ENCODE data around the gene HYOU1. TPM values are rescaled to one million over a fixed set of nuclear protein-coding genes. Genes with fewer than 3 reads are reported as not detected.

The HYOU1 gene
- total RNA-seq, 1 donor from 2014 or later: 150 TPM

DNA sequence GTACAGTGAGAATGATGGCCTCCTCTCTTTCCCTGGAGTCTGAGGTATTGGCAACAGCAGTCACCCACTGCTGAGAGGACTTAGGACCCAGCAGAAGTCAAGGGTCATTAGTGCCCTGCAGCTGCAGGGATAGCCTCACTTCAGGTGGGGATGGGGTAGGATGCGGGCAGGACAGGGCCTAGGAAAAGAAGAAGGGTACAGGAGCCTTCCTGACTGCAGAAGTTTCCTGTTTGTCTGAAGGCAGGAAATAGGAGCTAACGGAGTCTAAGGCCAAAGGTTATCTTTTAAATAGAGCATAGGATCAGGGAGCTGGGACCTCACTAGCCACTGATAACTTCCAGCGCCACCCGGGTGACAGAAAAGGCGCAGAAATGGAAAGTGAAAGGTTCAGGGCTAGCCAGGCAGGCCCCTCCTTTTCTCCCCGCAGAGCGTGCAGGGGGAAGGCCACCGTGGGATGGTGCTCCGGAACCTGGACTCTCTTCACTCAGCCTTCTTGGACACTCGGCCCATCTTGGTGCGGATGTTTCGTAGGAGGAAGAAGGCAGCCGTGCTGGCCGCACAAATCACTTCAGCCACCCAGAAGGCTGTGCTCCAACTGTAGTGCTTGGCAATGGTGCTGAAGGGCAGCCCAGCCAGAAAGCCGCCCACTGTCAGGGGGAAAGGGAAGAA lies 32.4 kb downstream of the HYOU1 start:
- DNase-seq (ENCODE audit: low read depth in 2 of 2): peak; percentile 12 to 50

DNA sequence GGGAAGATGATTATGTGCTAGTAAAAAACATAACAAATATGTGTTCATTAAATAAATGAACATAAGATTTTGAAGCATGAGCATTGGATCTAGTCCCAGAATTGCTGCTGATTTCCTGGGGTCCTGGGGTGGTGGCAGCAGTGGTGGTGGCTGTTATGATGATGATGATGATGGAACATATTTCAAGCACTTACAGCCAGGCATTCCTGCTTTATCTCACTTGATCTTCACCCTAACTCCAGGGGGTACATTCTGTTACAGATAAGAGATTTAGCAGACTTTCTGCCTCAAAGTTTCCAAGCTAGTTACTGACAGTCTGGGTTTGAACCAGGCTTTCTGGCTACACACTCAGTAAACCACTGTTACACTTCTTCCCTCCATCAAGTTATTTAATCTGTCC lies 33.3 kb downstream of the HYOU1 start:
- no peak for DNase-seq (ENCODE audit: low read depth in 2 of 2)

DNA sequence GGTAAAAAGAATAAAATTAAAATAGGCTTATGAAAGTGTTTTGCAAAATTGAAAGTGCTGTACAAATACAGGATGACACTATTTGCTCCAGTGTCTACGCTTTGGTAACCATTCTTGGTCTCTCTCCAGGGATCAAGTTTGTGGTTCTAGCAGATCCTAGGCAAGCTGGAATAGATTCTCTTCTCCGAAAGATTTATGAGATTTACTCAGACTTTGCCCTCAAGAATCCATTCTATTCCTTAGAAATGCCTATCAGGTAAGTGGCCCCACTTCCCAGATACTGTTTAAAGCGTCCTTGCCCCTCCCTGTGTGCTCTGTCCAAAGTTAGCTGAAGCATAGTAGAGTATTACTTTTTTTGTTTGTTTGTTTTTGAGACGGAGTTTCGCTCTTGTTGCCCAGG lies 35.4 kb downstream of the HYOU1 start:
- DNase-seq (ENCODE audit: low read depth in 2 of 2): no peak

DNA sequence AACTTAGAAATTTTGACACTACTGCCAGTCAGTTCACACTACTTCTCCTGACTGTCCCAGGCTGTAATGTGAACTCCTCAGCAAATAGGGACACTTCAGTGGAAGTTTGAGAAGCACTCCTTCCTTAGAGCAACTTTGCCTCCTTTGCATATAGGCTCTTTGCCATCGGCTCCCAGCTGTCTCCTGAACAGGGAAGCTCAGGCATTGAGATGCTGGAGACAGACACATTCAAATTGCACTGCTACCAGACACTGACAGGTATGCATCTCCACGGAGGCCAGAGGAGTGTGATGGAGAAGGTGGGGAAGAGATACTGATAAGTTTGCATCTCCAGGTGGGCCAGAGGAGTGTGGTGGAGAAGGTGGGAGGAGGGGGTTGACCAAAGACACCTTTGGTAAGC lies 37.0 kb downstream of the HYOU1 start:
- no peak for DNase-seq (ENCODE audit: low read depth in 2 of 2)

DNA sequence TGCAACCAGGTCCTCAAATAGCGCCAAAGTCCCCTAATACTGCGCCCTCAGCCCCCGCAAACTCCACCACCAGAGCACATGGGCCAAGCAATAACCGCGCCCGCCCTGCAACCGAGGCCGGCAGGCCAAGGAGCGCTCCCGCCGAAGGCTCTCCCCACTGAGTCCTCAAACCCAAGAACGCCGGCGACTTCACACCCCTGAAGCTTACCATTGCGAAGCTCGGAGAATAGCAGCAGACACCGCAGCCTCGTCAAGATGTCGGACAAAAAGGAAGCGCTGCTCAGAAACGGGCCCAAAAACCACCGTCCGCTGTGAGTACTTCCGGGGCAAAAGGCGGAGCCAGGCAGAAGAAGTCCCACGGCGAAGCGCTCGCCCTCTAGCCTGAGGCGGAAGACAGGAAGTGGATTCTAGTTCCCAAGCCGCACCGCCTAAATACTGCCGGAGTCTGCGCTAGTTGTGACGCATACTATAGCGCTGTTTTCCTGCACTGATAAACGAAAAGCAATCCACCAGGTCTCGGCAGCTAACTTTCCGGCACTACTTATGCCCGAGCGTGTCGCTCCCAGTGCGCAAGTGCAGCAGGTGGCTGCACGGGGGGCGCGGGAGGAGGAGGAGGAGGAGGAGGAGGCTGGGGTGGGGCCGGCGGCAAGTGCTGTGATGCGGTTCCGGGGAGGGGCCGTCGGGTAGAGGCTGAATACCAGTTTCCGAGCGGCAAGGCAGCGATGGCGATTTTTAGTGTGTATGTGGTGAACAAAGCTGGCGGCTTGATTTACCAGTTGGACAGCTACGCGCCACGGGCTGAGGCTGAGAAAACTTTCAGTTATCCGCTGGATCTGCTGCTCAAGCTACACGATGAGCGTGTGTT lies 38.7 kb downstream of the HYOU1 start, which contains the start of the genes RPS25 and TRAPPC4:
Gene RPS25, minus strand, starts transcription at position 270 of the 865 bp plus-strand sequence. Its CDS starts 59 bp downstream, at position 211.
Gene TRAPPC4, plus strand, starts transcription at position 693 of the 865 bp plus-strand sequence. Its CDS starts 30 bp downstream, at position 723.
- DNase-seq (ENCODE audit: low read depth in 2 of 2): peak; percentile 96 to 97

DNA sequence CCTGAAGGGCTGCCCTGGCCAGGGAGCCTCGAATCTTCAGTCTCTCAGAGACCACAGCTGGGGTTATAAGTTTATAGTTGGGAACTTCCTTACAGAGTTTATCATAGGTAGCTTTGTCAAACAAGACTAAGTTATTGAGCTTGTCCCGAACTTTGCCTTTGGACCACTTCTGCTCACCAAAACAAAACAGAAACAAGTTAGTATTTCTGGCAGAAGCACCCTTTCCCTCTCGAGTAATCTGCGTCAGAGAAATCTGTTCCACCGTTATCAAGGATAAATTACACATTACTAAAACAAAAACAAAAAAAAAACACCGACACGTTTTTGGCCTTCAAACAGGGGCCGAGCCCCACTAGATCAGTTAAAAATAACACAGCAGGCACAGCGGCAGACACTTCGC lies 39.6 kb downstream of the HYOU1 start:
- DNase-seq (ENCODE audit: low read depth in 2 of 2): peak; percentile 17 to 19

DNA sequence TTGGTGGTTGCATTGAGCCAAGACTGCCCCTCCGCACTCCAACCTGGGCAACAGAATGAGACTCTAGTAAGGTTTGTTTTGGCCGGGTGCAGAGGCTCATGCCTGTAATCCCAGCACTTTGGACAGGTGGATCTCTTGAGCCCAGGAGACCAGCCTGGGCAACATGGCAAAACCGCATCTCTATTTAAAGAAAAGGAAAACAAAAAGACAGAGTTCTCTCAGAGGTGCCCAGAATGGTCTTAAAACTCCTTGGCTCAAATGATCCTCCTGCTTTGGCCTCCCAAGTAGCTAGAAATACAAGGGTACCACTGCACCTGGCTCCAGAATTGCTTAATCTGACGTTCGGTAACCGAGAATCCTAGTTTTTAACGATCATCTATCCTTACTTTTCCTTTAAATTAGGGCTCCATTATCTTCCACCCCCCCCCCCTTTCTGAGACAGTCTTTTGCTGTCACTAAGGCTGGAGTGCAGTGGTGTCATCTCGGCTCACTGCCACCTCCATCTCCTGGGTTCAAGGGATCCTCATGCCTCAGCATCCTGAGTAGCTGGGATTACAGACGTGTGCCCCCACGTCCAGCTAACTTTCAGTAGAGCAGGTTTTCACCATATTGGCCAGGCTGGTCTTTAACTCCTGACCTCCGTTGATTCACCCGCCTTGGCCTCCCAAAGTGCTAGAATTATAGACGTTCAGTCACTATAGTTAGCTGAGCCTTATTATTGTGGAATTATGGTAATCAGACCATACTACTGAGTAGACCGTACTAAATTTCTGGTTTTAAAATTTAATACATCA lies 40.6 kb downstream of the HYOU1 start:
- no peak for DNase-seq (ENCODE audit: low read depth in 2 of 2)

DNA sequence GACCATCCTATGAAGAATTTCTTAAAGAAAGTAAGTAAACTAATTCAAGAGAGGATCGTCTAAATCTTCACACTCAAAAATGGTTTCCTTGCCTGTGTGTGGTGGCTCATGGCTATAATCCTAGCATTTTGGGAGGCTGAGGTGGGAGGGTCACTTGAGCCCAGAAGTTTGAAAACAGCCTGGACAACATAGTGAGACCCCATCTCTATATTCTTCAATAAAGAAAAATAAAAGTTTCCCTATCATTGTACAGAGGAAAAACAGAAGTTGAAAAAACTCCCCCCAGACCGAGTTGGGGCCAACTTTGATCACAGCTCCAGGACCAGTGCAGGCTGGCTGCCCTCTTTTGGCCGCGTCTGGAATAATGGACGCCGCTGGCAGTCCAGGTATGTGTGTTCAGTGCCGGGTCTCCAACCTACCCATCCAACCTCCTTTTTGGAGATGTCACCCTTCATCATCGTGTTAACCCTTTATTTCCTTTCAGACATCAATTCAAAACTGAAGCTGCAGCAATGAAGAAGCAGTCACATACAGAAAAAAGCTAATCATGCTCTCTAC lies 41.9 kb downstream of the HYOU1 start:
- DNase-seq (ENCODE audit: low read depth in 2 of 2): peak in 1 of 2 donors; percentile 25

DNA sequence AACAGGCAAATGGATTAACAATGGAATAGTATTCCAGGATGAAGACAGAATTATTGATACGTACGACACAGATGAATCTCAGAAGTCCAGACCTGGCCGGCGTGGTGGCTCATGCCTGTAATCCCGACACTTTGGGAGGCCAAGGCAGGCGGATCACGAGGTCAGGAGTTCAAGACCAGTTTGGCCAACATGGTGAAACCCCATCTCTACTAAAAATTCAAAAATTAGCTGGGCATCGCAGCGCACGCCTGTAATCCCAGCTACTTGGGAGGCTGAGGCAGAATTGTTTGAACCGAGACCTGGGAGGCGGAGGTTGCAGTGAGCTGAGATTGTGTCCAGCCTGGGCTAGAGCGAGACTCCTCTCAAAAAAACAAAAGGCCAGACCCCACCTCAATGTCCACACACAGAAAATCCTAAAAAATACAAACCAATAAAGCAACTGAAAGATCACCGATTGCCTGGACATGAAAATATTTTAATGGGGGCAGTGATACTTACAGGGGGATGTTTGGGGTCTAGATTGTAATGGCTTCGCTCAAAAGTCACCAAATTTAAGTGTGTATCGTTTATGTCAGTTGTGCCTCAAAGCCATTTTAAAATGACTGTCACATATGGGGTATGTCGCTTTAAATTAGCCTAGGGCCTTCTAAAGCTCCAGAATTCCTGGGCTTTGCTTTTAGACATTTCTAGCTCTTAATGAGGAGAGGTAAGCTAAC lies 42.6 kb downstream of the HYOU1 start:
- DNase-seq (ENCODE audit: low read depth in 2 of 2): no peak

DNA sequence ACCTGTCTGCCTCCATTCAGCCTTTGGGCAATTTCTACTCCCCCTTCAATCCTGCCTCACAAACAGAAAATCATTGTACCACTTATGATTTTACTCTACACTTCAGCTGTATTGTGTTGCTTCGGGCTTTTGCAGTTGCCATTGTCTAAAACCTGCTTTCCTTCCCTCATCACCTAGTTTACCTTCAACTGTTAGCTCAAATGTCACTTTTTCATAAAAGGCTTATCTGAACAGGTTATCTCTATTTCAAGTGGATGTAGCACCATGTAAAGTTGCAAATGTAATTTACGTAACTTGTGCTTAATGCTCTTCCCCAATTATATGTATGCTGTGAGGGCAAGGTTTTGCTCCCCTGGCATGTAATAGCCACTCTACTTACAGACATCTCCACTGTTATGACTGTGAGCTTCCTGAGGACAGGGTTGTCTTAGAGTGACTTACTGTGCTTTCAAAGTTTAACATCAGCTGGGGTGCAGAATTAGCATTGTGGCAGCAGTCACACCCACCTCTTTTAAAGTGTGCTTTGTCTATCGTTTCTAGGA lies 44.3 kb downstream of the HYOU1 start:
- no peak for DNase-seq (ENCODE audit: low read depth in 2 of 2)

DNA sequence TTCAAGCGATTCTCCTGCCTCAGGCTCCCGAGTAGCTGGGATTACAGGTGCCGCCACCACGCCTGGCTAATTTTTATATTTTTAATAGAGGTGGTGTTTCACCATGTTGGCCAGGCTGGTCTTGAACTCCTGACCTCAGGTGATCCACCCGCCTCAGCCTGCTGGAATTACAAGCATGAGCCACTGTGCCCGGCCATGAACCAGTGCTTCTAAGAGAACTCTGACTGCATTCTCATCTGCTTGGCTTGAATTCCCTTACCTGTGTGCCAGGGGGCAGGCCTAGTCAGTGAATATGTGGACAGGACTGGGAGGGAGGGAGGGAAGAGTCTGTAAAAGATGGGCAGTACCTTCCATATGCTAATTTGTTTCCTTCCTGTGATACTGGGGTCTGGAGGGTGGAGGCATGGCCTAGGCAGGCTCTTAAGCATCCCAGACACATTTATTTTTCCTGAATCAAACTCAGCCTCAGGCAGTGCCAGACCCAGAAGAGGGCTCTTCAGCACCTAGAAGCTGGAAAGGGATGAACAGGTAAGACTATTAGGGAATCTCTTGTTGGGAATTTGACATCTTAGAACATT lies 45.4 kb downstream of the HYOU1 start:
- no peak for DNase-seq (ENCODE audit: low read depth in 2 of 2)

DNA sequence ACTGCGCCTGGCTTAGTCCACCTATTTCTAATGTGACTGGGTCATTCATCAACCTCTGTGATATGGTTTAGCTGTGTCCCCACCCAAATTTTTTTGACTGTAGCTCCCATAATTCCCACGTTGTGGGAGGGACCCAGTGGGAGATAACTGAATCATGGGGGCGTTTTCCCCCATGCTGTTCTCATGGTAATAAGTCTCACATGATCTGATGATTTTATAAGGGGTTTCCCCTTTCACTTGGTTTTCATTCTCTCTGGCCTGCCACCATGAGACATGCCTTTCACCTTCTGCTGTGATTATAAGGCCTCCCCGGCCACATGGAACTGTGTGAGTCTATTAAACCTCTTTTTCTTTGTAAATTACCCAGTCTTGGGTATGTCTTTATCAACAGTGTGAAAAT lies 50.3 kb downstream of the HYOU1 start:
- no peak for DNase-seq (ENCODE audit: low read depth in 2 of 2)

DNA sequence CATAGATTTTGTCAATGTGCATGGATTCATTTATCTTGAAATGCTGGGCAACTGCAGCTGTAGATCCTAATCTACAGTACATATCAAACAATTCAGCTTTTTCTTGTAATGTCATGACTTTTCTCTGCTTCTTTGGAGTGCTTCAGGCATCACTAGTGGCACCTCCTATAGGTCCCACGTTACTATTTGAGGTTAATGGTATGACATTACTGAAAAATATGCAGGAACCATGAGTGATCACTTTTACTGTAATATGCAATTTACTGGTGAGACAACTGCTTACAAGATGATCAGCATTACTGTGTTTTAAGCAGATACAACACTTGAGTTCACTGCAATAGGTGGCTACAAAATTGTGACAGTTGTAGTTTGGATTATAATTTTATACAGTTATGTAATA lies 56.1 kb downstream of the HYOU1 start:
- DNase-seq (ENCODE audit: low read depth in 2 of 2): no peak

DNA sequence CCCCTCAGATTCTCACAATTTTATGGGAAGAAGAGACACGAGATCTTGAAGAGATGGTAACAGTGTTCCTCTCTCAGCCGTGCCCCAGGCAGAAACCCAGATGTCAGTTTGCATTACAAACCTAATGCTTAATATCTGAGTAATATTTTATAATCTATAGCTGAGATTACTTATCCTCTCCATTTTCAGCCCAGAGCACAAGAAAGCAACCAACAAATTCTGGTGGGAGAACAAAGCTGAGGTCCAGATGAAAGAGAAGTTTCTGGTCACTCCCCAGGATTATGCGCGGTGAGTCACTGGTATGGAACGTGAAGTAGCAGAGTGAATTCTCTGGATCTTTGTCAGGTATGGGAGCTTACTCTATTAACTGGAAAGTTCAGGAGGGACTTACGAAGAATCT lies 58.2 kb downstream of the HYOU1 start:
- peak; percentile 33 to 55 for DNase-seq (ENCODE audit: low read depth in 2 of 2)

DNA sequence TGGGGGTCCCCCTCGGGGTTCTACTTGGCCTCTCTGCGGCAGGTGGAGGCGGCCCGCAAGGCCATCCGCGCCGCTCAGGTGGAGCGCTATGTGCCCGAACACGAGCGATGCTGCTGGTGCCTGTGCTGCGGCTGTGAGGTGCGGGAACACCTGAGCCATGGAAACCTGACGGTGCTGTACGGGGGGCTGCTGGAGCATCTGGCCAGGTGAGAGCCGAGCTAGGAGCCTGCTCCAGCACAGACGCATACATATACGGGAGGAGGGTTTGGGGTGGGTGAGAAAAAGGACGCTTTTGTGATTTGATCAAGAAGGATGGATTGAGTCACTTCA lies 58.7 kb downstream of the HYOU1 start:
- peak in 1 of 2 donors; percentile 28 for DNase-seq (ENCODE audit: low read depth in 2 of 2)

DNA sequence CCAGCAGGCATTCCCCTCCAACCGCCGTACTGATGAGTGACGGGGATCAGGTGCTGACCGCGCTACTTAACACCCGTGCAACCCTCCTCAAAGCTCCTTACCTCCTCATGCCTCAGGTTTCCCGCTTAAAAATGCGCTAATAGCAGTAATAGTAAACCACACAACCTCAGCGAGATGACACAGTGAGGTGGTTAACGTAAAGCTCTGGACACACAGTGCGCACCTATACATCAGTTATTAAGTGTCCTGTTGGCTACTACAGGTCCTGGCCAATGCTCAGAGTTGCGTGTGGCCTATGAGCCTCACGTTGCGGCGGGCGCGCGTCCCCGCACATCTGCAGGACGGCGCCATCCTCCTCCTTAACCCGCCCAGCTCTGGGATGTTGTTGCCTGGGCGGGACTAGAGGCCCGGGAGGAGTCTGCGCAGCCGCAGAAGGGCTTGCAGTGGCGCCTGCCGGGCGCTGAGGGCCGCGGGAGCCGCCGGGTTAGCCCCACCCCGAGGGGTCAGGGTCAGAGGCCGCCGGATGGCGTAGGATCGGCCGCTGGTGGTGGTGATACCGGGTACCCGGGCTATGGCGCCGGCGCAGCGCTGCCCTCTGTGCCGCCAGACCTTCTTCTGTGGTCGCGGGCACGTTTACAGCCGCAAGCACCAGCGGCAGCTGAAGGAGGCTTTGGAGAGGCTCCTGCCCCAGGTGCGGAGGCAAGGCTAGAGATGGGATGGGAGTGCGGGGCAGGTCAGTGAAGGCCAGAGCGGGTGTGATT lies 59.2 kb downstream of the HYOU1 start, which contains the start of gene CENATAC:
Gene CENATAC, plus strand, starts transcription at position 512 of the 761 bp plus-strand sequence. Its CDS starts 60 bp downstream, at position 572.
- DNase-seq (ENCODE audit: low read depth in 2 of 2): peak; percentile 86 to 88

DNA sequence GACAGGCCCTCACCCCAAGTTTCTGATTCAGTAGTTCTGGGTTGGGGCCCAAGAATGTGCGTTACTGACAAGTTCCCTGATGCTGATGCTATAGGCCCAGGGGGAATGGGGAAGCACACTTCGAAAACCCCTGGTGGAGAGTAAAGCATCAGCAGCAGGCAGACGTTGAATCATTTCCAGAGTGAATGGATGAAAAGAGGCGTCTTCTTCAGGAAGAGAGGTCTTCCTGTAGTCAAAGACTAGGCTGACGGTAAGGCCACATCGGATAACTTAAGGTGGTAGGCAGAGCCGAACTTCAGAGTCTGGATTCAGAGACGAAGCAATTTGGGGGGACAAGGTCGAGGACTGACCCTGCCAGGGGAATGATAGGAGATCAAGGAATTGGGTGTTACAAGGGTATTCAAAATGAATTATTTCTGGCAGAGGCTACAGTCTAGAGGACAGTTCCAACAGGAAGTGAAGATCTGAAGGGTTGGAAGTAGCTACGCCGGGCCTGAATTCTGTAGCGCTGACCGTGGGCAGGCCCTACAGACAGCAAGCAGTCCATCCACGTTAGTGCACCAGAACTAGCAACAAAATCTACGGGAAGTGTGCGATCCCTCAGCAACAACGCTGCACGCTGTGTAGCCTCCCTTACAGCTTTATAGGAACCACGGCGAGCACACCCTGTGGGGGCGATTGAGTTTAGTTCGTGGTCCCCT lies 59.9 kb downstream of the HYOU1 start:
- peak; percentile 23 to 45 for DNase-seq (ENCODE audit: low read depth in 2 of 2)

All from lung microvascular endothelial cell (primary cell).